GM18505 (cell line): ENCODE data around the gene PYGB.

Experiments
- ATAC-seq: cut with Tn5 transposase; IDR thresholded peaks from one replicate; pipeline ENCODE4 v1.9.1; 2021; ENCODE audit not compliant: unreplicated experiment
- POLR2A ChIP-seq: IDR thresholded peaks from 4 replicates; pipeline ENCODE4 v1.6.1; 2011; ENCODE audit warnings: borderline replicate concordance; ENCODE audit not compliant: insufficient read depth, insufficient read length; ENCODE audit errors: extremely low read depth

The PYGB gene

DNA sequence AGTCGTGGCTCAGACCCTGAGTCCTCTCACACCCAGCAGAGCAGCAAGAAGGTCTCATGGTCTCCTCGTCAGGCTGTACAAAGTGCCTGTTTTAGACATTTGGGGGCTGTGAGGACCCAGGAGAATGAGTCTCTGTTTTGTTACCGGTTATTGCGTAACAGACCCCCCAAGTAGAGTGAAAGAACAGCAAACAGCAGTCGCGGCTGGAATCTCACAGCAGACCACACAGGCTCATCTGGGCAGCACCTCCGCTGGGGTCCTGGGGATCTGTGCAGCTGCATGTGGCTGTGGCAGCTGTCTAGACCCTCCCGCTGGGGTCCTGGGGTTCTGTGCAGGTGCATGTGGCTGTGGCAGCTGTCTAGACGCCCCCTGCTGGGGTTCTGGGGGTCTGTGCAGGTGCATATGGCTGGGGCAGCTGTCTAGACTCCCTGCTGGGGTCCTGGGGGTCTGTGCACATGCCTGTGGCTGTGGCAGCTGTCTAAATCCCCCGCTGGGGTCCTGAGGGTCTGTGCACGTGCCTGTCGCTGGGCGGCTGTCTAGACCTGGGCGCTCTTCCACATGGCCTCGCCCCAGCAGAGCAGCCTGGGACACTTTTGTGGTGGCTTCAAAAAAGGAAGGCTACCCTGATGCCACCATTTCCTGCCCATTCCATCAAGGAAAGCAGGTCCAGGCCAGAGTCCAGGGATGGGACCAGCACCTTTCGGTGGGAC, 27.7 kb upstream of the PYGB start:
- no peak for TF ChIP-seq POLR2A
- no peak for ATAC-seq

DNA sequence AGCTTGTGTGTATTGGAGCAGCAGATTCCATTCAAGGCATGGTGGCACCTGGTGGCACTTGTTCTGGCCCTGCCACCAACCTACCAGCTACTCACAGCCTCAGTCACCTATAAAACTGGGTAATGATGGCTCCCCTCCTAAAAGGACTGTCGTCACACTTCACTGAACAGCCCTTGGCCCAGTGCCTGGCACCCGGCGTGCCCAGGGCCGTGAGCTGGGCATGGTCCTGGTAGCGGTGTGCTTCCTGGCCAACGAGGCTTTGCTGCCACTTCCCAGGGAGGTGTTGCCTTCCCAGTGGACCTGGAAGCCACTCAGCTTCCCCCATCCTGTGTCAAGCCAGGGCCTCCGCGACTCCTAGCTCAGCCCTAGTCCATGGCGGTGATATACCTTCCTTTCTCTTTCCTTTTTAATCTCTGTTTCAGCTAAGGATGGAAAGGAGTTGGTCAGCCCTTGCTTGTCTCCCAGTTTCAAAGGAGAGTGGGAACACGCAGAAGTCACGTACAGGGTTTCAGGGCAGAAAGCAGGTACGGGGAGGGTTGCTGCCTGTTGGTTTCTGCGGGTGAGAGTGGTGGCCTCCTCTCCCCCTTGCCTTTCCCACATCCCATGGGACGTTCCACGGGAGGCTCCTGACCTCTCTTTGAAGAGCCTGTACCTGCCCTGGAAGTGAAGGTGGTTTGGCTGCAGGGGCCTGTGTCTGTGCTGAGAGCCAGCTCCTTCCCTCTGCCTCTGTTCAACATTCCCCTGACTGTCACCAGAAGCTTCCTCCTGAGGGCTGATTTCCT, 26.9 kb upstream of the PYGB start:
- no peak for TF ChIP-seq POLR2A
- no peak for ATAC-seq

DNA sequence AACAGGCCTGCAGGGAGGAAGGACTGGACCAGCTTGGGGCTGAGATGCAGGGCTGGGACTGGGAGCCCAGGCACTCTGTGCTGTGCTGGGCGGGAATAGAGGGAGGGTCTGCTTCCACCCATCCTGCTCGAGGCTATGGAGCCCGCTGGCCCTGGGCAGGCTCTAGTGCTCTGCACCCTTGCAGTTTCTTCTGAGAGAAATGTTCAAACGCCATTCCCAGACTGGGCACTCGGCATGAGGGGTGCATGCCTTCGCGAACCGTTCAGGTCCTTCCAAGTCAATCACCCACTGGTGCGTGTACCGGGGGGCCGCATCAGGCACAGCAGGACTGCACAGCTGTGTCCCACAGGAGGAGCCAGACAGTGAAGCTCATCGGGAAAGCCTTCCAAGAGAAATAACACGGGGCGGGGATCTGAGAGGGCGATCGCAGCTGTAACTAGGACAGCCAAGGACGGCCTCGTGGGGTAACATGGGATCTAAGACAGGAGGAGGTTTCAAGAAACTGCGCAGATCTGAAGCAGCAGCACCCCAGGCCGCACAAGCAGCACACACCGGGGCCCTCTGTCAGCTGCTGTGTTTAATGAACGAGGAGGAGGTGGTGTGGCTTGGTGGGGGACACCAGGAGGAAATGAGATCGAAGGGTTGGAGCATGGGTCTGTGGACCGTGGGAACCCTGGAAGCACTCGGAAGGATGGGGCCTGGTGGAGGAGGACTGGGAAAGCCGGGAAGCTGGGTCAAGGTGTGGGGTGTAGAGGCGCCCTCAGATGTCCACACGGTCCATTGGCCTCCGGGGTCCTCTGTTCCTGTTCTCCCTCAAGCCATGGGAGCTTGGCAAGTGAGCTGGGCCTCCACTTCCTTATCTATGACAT, 26.1 kb upstream of the PYGB start:
- ATAC-seq, result no peak
- no peak for TF ChIP-seq POLR2A

DNA sequence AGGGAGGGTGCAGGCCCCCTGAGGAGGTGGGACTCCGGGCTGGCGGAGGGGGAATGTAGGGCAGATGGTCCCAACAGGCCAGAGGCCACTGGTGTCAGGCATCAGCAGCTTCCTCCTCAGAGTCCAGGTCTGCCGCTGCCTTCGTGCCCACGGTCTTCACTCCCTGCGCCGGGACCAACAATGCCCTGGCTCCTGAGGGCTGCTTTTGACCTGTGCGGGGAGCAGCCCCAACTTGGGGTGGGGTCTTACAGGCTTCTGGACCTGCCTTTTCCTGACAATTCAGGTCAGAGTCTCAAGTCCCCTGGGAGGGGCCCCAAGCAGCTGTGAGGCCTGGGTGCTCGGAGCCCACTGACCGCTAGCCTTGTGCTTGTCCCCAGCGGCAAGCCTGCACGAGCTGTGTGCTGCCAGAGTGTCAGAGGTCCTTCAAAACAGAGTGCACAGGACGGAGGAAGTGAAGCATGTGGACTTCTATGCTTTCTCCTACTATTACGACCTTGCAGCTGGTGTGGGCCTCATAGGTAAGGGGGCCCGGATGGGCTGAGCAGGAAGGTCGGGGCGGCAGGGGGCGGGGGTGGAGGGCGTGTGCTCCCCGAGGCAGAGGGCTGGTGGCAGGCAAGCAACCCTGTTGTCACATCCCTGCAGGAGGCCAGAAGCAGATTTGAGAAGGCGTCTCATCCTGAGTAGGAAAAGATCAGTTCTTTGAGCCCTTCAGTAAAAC, 25.3 kb upstream of the PYGB start:
- no peak for ATAC-seq
- TF ChIP-seq POLR2A, result no peak

DNA sequence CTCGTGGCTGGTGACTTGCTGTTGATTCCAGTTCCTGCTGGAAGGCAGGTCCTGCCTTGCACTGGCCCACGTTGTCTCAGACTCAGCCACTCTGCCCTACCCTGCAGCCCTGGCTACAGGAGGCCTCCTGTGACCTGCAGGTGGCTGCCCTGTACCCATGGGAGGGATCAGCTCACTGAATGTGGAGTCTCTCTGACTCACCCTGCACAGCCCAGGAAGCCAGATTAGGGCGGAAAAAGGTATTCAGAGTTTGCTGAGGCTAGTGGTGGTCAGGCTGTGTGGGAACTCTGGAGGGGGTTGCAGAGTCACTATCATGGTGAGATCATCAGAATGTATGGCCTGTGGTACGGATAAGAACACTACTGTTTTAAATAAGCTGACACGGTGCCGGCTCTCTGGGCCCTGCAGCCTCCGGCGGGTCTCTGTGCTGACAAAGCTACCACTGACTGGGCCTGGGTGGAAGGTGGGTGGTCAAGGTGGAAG, 24.7 kb upstream of the PYGB start:
- ATAC-seq, result no peak
- no peak for TF ChIP-seq POLR2A

DNA sequence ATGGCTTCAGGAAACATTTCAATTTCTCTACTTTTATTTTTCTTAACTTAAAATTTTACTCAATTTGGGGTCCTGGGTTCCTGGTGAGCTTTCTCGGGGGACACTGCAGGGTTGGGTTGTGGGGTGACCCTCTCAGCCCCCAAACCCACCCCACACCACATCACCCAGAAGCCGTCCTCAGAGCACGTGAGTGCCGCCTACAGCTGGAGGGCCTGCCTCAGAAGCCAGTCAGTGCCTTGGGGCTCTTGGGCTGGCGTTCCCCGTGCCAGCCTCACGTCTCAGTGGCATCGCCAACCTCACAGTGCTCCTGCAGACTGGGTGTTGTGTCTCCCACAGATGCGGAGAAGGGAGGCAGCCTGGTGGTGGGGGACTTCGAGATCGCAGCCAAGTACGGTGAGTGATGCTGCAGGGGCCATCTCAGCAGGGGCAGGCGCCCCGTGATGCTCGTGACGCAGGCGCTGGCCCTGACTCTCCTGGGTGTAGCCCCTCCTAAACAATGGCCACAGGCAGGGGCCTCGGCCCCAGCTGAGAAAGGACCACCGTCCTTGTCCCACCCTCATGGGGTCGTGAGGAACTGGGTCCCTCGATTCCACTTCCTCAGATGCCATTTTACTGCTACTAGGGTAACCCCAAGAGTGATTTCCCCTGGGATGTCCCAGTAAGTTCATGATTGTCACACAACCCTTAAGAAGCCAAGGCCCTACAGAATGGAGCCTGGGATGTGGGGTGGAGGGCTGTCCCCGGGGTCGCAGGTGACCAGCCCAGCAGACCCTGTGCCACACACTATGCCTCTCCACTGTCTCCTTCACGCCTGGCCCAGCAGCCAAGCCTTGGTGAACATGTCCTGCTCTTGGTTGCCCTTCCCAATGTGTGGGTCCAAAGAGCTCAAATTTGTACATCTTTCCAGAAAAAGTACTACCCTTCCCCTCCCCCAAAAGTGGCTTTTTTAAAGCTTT, 23.8 kb upstream of the PYGB start:
- no peak for TF ChIP-seq POLR2A
- no peak for ATAC-seq

DNA sequence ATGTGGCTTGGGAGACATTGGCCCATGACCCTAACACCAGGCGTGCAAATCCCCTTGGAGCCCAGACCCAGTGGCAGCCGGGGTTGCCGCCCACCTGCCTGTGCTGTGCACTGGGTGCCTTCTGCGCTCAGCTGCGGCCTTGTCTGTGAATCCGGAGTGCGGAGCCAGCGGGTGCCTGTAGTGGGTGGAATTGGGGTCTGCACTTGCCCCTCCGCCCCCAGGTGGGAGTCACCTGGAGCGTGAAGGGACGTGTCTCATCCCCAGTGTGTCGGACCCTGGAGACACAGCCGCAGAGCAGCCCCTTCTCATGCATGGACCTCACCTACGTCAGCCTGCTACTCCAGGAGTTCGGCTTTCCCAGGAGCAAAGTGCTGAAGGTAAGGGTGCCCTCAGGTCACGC, 22.9 kb upstream of the PYGB start:
- no peak for TF ChIP-seq POLR2A
- ATAC-seq, result no peak

DNA sequence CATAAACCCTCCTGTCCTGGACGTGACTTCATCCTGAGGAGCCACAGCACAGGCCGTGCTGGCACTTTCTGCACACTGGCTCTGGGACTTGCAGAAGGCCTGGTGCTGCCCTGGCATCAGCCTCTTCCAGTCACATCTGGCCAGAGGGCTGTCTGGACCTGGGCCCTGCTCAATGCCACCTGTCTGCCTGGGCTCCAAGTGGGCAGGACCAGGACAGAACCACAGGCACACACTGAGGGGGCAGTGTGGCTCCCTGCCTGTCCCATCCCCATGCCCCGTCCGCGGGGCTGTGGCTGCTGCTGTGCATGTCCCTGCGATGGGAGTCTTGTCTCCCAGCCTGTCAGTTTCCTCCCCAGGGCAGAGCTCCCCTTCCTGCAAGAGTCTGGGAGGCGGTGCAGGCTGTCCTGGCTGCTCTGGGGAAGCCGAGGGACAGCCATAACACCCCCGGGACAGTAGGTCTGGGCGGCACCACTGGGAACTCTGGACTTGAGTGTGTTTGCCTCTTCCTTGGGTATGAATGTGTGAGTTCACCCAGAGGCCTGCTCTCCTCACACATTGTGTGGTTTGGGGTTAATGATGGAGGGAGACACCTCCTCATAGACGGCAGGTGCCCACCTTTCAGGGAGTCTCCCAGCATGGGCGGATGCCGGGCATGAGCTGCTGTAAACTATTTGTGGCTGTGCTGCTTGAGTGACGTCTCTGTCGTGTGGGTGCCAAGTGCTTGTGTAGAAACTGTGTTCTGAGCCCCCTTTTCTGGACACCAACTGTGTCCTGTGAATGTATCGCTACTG, 22.0 kb upstream of the PYGB start:
- TF ChIP-seq POLR2A, result no peak
- no peak for ATAC-seq

DNA sequence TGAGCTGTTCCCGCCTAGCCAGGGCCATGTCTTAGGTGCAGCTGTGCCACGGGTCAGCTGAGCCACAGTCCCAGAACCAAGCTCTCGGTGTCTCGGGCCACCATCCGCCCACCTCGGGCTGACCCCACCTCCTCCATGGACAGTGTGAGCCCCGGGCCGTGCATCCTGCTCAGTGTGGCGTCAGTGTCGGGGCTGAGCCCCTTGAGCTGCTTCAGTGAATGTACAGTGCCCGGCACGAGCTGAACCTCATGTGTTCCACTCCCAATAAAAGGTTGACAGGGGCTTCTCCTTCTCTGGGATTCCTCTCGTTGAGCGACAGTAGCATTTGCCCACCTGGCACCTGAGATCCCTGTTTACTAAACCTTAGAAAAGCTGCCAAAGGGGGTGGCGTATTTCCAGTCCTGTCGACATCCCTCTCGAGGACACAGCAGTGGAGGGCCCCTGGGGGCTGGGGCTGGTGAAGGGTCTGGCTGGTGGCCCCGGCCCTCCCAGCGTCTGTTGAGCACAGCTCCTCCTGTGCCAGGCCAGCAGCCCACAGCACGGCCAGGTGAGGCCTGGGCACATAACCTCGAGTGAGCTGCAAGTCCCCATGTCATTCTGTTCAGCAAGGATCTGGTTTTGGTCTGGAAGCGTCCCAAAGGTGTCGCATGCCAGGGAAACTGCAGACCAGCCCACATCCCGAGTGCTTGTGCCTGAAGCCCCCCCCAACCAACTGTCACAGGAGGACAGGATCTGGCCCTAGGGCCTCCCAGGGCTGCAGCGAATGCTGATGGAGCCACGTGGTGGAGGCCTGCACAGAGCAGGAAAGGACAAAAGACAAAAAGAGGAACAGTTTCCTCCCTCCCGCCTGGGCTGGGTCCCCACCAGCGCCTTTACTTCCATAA, 21.2 kb upstream of the PYGB start:
- no peak for TF ChIP-seq POLR2A
- ATAC-seq, result no peak

DNA sequence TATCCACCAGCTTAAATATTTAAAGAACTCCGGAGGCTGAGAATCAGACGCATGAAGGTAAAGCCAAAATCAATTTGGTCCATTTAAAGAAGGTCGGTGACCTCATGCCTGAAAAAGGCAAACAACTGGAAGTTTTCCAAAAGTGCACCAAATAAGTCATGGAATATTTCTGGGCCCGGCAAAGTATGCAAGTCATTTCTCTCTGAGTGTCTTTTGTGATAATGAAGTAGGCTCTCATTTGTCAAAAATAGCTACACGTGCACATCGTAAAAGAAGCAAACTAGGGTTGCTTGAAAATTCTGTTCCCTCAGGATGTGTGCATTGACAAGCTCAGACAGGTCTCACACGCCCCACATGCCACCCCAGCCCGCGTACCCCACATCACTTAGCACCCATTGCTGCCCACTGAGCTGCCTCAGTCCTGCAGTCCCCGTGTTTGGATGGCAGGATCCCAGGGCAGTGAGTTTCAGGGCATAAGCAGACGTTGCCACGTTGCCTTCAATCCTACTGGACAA, 20.5 kb upstream of the PYGB start:
- no peak for ATAC-seq
- TF ChIP-seq POLR2A, result no peak
